ENCODE measurements around the gene SRRM3. TPM values are rescaled to one million over a fixed set of nuclear protein-coding genes. Genes with fewer than 3 reads are reported as not detected.
"Not testable (repeated sequence)": the region's sequence is repeated elsewhere in the genome, so short reads cannot be mapped to it uniquely, and the experiment has no call there.

SRRM3 gene
- total RNA-seq, 1 donor from 2014 or later = 3.0 TPM

DNA sequence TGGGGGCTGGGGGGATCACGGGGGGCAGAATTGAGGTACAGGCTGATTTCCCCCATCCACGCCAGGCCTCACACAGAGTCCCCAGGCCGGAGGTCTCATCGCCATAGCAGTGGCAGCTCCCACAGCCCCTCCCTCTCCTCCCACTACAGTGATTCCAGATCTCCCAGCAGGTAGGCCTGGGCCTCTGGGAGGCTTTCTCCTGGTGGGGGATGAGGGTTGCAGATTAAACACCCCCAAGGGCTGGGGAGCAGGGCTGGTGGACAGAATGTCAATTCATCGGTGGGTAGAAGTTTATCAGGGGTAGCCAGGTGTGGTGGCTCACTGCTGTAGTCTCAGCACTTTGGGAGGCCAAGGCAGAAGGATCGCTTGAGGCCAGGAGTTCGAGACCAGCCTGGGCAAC is 63.6 kb downstream of the SRRM3 start:
- DNase-seq (ENCODE audit: low read depth in 2 of 2) = no peak

DNA sequence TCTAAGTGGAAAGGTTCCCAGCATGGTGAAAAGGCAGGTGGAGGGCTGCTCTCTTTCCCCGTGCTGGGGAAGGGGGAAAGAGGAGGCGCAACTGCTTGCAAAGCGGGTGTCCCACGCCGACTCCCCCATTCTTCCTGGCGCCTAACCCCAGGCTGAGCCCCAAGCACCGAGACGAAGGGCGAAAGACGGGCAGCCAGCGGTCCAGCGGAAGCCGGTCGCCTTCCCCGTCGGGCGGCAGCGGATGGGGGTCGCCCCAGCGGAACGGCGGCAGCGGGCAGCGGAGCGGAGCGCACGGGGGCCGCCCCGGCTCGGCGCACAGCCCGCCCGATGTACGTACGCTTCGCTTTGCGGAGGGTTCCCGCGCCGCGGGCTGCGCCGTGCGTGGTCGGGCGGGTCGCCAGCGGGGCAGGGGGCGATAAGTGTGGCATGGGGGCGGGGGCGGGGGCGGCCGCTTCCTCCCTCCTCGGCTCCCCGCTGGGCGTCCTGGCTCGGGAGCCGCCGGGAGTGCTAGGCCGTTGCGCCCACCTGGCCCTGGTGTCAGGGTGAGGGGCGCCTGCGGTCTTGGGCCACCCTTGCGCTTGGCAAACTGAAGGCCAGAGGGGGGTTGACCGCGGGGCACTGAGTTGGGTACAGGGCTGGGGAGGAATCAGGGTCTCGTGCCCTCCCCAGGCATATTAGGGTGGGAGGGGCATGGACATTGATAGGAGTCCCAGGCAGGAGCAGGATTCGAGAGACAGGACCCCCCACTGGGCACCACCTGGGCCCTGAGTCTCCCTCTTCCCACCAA is 65.6 kb downstream of the SRRM3 start:
- no peak for DNase-seq (ENCODE audit: low read depth in 2 of 2)

DNA sequence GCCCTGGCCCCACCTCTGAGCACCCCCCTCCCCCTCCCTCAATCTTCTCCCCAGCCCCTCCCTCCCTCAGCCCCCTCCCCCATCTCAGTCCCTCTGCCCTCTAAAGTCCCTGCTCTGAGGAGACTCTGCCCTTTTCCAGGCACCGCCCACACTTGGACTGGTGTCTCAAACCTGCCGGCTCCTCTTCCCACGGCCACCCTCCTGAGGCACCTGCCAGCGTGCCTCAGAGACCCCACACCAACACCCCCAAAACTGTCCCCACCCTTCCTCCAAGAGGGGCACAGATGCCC is 66.1 kb downstream of the SRRM3 start:
- no peak for DNase-seq (ENCODE audit: low read depth in 2 of 2)

DNA sequence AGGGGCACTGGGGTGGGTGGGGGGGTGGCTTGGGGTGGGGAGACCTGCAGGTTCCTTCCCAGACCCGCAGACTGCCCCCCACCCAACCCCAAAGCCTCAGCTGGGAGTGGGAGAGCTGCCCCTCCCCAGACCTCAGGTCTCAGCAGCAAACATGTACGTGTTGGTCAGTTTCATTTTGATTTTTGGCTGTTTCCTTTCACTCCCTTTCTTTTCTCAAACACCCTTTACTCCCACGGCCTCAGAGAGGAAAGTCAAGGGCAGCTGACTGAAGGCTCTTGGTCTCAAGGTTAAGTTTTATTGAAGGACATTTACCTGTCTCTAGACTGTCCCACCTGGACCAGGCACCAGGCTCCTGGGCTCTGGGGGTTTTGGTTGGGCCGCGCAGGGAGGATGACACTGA is 66.7 kb downstream of the SRRM3 start:
- no peak for DNase-seq (ENCODE audit: low read depth in 2 of 2)

DNA sequence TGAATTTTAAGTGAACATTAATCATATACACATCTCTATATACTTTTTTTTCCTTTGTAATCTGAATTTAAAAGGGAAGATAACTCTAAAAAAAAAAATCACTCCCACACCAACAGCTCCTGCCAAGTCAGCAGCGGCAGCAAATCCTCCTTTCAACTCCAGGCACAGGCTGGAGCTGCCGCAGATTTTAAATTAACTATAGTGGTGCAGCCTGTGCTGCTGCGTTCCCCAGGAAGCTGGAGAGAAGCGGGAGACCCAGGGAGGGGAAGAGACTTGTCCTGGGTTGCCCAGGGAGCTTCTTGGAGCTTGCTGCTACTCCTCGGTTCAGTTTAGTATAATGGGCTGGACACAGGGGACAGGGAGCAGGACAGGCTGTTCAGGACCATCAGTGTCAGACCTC is 68.2 kb downstream of the SRRM3 start:
- no peak for DNase-seq (ENCODE audit: low read depth in 2 of 2)

DNA sequence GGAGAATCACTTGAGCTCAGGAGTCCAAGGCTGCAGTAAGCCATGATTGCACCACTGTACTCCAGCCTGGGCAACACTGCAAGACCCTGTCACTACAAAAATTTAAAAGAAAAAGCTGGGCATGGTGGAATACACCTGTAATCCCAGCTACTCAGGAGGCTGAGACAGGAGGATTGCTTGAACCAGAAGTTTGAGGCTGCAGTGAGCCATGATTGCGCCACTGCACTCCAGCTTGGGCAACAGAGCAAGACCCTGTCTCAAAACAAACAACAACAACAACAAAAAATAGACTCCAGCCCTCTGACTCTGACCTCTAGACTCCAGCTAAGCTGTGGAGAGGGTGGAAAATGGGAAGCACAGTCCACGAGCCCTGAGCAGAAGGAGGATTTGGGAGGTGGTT is 69.7 kb downstream of the SRRM3 start:
- not testable (repeated sequence) for DNase-seq (ENCODE audit: low read depth in 2 of 2)

DNA sequence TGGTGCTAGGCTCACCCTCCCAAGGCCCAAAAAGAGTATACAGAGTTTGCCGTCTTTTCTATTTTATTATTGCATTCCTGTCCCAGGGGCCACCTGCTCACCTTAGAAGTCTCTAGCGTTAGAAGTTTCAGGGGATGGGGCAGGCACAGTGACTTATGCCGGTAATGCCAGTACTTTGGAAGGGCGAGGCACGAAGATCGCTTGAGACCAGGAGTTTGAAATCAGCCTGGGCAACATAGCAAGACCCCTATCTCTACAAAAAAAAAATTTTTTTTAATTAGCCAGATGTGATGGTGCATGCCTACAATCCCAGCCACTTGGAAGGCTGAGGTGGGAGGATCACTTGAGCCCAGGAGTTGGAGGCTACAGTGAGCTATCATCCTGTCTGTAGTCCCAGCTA is 70.4 kb downstream of the SRRM3 start:
- no peak for DNase-seq (ENCODE audit: low read depth in 2 of 2)

DNA sequence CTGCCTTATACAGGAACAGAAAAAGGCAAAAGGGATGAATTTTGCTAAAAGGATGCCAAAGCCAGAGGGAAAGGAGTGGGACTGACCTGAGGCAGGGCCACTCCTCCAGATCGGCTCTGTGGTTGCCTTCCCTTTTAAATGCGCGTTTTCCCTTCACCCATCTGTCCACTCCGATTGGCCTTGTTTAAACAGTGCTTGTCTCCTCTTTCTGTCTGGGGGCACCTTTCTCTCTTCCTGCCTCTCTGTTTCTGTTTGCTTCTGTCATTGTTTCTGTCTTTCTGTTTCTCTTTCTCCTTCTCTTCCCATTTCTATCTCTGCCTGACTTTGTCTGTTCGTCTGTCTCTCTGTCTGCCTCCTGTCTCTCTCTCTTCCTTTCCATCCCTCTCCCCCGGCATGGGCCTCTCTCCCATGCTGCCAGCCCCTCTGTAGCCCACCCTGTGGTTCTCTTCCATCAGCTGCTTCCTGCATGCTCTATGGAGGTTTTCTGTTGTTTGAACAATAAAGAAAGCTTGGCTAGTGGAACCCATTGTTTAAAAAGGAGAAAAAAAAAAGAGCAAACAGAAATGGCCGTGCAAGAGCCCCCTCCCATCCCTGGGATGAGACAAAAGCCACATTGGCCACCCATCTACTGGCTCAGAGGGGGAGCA is 71.3 kb downstream of the SRRM3 start:
- DNase-seq (ENCODE audit: low read depth in 2 of 2) = no peak

DNA sequence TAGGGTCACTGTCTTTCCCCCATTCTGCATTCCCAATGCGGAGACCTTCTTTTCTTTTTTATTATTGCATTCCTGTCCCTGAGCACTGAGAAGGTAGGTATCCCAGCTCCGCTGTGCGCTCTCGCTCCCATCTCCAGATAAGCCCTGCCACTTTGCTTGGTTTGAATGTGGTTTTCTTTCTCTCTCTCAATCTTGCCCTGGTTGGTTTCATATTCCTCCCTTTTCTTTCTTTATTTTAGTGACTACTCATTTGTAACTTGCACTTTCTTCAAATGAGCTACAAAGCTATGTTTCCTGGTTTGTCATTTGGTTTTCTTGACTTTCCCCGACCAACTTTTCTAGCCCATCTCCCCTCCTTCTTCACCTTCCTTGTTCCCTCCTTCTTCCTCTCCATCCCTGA is 71.8 kb downstream of the SRRM3 start:
- DNase-seq (ENCODE audit: low read depth in 2 of 2) = no peak

DNA sequence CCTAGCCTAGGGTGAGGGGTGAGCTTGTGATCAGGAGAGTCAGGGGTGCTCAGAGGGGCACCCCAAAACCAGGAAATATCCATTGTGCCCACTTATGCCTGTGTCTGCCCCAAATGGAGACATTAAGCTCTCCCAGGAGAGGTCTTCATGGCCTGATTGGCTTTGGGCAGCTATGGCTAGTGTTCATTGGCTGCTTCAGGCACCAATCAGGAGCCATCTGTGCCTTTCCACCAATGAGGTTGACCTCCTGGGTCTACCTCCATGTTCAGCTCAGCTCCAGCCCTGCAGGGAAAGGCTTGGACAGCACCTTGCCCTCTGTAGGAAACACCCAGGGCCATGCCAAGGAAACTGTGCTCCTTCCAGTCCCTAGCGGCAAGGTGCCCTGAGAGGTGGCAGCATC is 76.8 kb downstream of the SRRM3 start:
- no peak for DNase-seq (ENCODE audit: low read depth in 2 of 2)

DNA sequence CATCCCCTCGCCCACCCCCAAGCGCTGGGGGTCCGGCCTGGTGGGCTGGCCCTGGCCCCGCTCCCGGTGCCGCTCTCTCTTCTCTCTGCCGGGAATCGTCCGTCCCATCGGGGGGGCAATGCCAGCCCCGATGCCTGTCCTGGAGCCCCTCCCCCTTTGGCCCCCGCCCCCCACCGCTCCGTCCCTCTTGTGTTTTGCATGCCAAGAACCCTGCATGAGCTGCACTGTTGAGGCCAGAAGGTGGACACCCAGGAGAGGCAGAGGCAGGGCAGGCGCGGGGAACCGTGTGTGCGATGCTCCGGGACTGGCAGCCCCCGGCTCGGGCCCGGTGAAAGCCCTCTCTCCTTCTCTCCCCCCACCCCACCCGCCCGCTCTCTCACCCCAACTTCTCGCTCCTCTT is 78.7 kb downstream of the SRRM3 start:
- DNase-seq (ENCODE audit: low read depth in 2 of 2) = no peak

DNA sequence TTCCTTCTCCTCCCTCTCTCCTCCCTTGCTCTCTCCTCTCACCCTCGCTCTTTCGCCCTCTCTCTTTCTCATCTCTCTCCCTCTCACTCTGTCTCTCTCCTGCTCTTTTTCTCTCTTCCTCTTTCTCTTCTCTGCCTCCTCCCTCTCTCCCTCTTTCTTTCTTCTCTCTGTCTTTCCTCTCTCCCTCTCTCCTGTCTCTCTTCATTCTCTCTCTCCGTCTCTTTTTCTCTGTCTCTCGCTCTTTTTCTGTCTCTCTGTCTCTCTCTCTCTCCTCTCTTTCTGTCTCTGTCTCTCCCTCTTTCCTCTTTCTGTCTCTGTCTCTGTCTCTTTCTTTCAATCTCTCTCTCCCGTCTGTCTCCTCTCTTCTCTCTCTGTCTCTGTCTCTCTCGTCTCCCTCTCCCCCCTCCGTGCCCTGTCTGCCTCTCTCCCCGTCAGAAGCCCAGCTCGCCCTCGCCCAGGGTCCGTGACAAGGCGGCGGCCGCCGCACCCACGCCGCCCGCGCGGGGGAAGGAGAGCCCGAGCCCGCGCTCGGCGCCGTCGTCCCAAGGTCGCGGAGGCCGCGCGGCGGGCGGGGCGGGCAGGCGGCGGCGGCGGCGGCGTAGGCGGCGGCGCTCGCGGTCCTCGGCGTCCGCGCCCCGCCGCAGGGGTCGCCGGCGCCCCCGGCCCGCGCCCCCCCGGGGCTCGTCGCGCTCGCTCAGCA is 79.5 kb downstream of the SRRM3 start:
- DNase-seq (ENCODE audit: low read depth in 2 of 2) = no peak

DNA sequence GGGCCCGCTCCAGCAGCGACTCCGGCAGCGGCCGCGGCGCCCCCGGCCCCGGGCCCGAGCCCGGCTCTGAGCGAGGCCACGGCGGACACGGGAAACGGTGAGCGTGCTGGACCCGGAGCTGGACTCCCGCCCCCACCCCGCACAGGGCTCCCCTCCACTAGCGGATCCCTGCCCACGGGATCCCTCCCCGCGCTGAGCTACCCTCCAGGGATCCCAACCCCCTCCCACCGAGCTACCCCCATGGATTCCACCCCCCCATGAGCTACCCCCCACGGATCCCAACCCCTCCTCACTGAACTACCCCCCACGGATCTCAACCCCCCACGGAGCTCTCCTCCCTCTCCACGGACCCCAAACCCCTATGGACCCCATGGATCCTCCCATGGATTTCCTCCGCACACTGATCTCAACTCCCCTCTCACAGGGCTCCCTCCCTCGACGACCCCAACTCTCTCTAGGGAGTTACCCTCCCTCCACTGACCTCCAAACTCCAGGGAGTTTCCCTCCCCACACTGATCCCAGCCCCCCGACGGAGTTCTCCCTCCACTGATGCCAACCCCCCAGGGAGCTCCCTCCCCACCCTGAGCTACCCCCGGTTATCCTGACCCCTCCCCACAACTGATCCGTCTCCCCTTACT is 80.1 kb downstream of the SRRM3 start:
- no peak for DNase-seq (ENCODE audit: low read depth in 2 of 2)

DNA sequence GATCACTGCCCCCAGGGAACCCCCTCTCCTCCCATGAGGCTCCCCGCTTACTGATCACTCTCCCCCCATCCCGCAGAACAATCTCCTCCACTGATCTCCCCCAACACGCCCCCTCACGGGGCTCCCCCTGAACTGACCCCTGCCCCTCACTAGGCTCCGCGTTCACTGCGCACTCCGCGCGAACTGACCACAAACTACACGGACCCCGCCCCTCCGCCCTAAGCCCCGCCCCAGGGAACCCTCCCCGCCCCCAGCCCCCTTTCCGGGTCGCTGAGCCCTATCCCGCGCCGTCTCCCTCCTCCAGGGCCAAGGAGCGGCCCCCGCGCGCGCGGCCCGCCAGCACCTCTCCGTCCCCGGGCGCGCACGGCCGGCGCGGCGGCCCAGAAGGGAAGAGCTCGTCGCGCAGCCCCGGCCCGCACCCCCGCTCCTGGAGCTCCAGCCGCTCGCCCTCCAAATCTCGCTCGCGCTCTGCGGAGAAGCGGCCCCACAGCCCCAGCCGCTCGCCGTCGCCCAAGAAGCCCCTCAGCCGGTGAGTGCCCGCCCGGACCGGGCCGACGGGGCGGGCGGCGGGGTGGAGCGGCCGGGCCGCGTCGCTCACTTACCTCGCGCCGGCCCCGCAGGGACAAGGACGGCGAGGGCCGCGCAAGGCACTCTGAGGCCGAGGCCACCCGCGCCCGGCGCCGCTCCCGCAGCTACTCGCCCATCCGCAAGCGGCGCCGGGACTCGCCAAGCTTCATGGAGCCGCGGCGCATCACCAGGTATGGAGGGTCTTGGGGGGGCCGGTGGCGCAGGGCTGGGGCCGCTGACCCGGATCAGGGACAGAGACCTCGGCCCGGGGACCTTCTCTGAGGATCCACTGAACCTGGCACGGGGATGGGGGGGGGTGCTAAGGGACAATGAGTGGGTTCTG is 80.9 kb downstream of the SRRM3 start:
- DNase-seq (ENCODE audit: low read depth in 2 of 2) = peak in 1 of 2 donors; percentile 33

DNA sequence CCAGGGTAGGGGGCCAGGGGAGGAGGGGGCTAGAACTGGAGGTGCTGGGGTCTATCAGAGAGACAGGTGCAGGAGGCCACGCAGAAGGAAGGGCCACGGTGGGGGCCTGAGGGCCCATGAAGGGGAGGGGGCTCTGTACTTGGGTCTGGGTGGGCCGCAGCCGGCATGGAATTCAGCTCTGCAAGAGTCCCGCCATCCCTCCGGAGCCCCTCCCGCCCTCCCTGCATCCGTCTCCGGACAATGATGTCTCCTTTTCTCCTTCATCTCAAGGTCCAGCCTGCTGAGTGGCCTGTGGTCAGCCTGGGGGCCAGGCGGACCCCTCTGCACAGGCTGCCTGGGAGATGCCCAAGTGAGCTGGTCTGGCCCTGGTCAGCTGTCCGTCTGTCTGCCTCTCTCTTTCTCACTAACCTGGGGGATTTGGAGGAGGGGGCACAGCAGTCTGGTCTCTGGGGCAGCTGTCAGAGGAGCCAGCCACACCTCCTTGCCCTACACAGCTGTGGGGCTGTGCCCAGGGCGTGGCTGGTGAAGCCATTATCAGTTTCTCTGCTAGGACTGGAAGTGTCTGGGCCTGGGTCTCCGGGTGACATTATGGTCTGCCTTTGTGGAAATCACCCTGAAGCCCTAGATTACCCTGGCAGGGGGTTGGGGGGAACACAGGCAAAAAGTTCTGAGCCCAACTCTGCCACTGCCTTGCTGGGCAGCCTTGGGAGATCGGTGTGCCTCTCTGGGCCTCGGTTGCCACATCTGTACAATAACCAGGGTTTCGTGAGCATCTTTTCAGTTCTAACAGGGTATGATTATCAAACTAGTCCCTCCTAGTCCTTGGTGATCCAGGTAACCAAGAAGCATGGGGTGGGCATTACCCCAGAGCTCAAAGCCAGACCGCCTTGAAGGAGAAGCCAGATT is 81.8 kb downstream of the SRRM3 start:
- no peak for DNase-seq (ENCODE audit: low read depth in 2 of 2)

DNA sequence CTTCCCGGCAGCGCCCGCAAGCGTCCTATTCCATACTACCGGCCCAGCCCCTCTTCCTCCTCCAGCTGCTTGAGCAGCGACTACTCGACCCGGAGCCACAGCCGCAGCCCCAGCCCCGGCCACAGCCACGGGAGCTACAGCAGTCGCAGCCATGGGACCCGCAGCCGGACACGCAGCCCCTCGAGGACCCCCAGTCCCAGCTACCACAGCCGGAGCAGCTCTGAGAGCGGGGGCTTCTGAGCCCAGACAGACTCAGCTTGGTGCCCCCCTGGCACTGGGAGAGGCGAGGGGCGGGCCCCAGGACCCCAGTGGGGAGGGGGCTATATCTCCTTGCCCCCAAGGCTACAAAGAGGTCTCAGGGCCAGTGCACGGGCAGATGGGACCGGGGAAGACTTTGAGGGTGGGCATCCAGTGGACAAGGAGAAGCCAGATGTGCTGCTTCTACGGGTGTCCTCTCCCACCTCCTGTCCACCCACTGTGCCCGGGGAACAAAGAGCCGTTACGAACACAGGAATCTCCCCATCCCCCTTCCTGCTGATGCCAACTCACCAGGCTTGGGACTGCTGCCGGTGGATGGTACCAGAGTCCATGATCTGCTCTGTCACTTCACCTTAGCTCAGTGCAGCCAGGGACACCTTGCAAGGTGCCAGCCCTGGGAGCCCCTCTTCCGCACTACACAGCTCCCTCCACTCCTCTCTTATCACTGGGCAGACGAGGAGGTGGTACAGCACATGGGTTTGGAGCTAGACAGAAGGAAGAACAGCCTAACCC is 84.1 kb downstream of the SRRM3 start:
- DNase-seq (ENCODE audit: low read depth in 2 of 2) = no peak

DNA sequence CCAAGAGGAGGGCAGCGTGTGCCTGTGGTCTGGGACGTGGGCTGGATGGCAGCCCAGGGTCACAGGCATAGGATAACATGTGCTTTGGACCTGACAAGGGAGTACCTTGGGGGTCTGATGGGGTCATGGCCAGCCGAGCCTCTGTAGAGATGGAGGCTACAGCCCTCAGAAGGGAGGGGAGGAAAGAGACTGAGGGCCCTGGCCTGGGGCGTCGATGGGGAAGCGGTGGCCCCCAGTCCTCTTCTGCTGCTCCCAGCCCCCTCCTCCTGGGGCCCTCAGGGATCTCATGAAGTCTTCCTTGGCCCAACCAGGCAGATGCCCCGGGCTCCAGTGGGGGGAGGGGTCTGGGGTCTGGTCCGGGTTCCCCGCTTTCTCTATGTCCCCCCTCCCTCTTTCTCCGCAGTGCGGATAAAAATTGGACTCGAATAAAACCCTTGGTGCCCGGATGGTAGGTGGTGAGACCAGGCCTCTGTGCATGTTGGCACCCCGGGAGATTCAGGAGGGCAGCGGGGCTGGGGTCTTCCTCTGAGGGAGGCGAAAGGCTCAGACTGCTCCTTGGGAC is 85.2 kb downstream of the SRRM3 start:
- no peak for DNase-seq (ENCODE audit: low read depth in 2 of 2)

DNA sequence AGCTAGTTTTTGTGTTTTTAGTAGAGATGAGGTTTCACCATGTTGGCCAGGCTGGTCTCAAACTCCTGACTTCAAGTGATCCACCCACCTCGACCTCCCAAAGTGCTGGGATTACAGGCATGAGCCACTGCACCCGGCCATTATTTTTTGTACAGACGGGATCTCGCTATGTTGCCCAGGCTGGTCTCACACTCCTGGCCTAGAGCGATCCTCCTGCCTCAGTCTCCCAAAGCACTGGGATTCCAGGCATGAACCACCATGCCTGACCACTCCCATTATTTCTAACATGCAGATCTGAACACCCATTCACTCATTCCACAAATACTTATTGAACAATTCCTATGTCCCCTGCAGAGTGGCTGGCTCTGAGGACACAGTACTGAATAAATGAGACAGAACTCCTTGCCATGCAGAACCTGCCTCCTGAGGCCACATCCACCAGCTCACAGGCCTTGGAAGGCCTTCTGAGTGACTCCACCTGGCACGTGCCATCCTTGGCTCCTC is 89.2 kb downstream of the SRRM3 start:
- not testable (repeated sequence) for DNase-seq (ENCODE audit: low read depth in 2 of 2)
